Measurements from ENCODE around the gene ETV6.
"Not testable (repeated sequence)": the region's sequence is repeated elsewhere in the genome, so short reads cannot be mapped to it uniquely, and the experiment has no call there.

ETV6 gene

GRCh38 chr12:11628353-11628752, 21.1 kb upstream of the ETV6 start:
- no peak overlapping the region for H3K27ac ChIP-seq
- H3K4me3 ChIP-seq (ENCODE audit: low read depth, low read length), result no peak overlapping the region
- TF ChIP-seq, protein P1, sequence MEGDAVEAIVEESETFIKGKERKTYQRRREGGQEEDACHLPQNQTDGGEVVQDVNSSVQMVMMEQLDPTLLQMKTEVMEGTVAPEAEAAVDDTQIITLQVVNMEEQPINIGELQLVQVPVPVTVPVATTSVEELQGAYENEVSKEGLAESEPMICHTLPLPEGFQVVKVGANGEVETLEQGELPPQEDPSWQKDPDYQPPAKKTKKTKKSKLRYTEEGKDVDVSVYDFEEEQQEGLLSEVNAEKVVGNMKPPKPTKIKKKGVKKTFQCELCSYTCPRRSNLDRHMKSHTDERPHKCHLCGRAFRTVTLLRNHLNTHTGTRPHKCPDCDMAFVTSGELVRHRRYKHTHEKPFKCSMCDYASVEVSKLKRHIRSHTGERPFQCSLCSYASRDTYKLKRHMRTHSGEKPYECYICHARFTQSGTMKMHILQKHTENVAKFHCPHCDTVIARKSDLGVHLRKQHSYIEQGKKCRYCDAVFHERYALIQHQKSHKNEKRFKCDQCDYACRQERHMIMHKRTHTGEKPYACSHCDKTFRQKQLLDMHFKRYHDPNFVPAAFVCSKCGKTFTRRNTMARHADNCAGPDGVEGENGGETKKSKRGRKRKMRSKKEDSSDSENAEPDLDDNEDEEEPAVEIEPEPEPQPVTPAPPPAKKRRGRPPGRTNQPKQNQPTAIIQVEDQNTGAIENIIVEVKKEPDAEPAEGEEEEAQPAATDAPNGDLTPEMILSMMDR (IDR thresholded peaks at IDR 0.05; ENCODE audit: low read depth, low read length, missing control alignments), result no peak
- H3K27me3 ChIP-seq (replicated peaks), result no peaks in the 10 kb centered on the region
- in situ Hi-C loops (cut with HindIII; ENCODE audit: low pct_ligation_motif_present, low sequenced_read_pairs), result no loop called here
- DNase-seq, result no peak
- no peaks in the 10 kb centered on the region for H3K36me3 ChIP-seq (replicated peaks)

DNA sequence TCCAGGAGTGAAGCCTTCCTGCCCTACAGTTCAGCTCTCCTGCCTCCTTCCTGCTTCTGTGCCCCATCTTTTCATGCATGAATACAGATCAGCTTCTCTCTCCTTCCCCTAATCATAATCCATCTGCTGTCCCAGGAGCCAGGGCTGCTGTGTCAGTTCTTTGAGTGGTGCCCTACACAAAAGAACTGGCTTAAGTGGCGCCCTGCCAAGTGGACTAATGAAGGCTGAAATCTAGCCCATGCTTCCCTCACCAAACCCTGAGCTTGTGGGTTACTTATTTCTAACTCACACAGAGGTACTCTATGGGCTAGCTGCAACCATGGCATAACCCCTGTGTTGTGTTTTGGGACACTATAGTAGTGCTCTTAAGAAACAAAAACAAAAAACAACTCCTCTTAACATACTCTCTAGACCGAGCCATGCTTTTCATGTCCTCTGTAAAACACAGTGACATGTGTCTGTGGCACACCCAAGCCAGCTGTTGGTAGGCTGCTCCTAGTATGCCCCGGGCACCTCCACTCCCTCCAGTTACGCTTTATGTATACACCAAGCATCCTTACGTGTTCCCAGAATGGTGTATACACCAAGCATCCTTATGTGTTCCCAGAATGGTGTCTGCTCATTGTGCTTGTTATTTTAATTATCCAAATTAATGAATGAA, 19.3 kb upstream of the ETV6 start:
- DNase-seq, result no peak
- Histone ChIP-seq H3K4me3 (ENCODE audit: low read depth, low read length) (no peak overlapping the region), H3K27me3 (replicated peaks) (no peaks in the 10 kb centered on the region), H3K27ac (no peak overlapping the region), H3K36me3 (replicated peaks) (no peaks in the 10 kb centered on the region)
- in situ Hi-C loops (cut with HindIII; ENCODE audit: low pct_ligation_motif_present, low sequenced_read_pairs), result no loop called here
- TF ChIP-seq, protein P1 (IDR thresholded peaks at IDR 0.05; ENCODE audit: low read depth, low read length, missing control alignments), result no peak

DNA sequence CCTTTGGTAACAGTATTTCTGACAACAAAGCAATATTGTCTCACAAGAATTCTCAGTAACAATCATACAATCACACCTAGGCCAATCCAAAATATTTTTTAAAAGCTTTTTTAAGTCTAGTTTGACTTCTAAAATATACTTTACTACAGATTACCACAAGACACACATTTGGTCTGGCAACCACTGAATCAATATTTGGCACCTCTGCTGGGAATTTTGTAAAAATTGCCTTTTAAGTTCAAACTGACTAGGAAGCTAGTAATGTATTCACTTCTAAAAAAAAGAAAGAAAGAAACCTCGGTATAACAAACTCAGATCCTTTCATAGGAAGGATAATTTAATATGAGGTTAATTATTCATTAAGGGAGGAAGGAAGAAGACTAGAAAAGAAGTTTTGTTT, 18.2 kb upstream of the ETV6 start:
- no peaks in the 10 kb centered on the region for H3K27me3 ChIP-seq (replicated peaks)
- H3K27ac ChIP-seq, result no peak overlapping the region
- no peak overlapping the region for H3K4me3 ChIP-seq (ENCODE audit: low read depth, low read length)
- TF ChIP-seq, protein P1 (IDR thresholded peaks at IDR 0.05; ENCODE audit: low read depth, low read length, missing control alignments), result no peak
- in situ Hi-C loops (cut with HindIII; ENCODE audit: low pct_ligation_motif_present, low sequenced_read_pairs), result no loop called here
- DNase-seq, result no peak
- no peaks in the 10 kb centered on the region for H3K36me3 ChIP-seq (replicated peaks)

DNA sequence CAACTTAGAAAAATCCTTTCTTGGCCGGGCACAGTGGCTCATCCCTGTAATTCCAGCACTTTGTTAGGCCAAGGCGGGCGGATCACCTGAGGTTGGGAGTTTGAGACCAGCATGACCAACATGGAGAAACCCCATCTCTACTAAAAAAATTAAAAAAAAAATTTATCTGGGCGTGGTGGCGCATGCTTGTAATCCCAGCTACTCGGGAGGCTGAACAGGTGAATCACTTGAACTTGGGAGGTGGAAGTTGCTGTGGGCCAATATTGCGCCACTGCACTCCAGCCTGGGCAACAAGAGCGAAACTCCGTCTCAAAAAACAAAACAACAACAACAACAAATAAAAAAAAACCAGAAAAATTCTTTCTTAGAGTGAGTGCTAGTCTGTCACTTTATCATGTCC, 17.6 kb upstream of the ETV6 start:
- H3K27ac ChIP-seq; in situ Hi-C loops (cut with HindIII; ENCODE audit: low pct_ligation_motif_present, low sequenced_read_pairs); DNase-seq: not testable (repeated sequence)

DNA sequence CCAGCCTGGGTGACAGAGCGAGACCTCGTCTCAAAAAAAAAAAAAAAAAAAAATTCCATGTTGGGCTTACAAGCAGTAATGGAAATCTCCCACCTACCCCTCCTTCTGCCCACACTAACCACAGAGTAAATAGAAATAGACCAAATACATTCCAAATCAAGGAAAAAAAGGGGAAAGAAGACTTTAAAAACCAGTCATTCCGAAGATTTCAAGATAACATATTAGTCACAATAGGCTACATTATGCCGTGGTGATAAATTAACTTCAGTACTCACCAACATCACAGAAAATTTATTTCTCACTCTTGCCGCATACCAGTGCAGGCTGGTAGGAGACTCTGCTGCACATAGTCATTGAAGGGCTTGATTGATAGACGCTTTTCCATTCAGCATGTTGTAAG, 15.5 kb upstream of the ETV6 start:
- H3K27ac ChIP-seq, result no peak overlapping the region
- in situ Hi-C loops (cut with HindIII; ENCODE audit: low pct_ligation_motif_present, low sequenced_read_pairs), result no loop called here
- H3K4me3 ChIP-seq (ENCODE audit: low read depth, low read length), result no peak overlapping the region
- DNase-seq, result no peak
- TF ChIP-seq, protein P1 (IDR thresholded peaks at IDR 0.05; ENCODE audit: low read depth, low read length, missing control alignments), result no peak
- H3K27me3 ChIP-seq (replicated peaks), result no peaks in the 10 kb centered on the region
- no peaks in the 10 kb centered on the region for H3K36me3 ChIP-seq (replicated peaks)

More for the DNA sequence above, 17.6 kb upstream of the ETV6 start:
- not testable (repeated sequence) for H3K36me3 ChIP-seq (replicated peaks); H3K27me3 ChIP-seq (replicated peaks); H3K4me3 ChIP-seq (ENCODE audit: low read depth, low read length)

GRCh38 chr12:11635341-11635740, 14.1 kb upstream of the ETV6 start:
- Histone ChIP-seq H3K27me3 (replicated peaks) (no peaks in the 10 kb centered on the region), H3K27ac (no peak overlapping the region), H3K4me3 (ENCODE audit: low read depth, low read length) (no peak overlapping the region), H3K36me3 (replicated peaks) (no peaks in the 10 kb centered on the region)
- TF ChIP-seq, protein P1 (IDR thresholded peaks at IDR 0.05; ENCODE audit: low read depth, low read length, missing control alignments), result no peak
- DNase-seq, result no peak
- in situ Hi-C loops (cut with HindIII; ENCODE audit: low pct_ligation_motif_present, low sequenced_read_pairs), result no loop called here

Measured in brain microvascular endothelial cell (primary cell).